ENCODE results near the gene DUOXA2. TPM values are rescaled to one million over a fixed set of nuclear protein-coding genes. Genes with fewer than 3 reads are reported as not detected.
A peak's percentile ranks its signal among the peaks of the same experiment; 100 is the strongest.

DUOXA2 gene
- total RNA-seq, 2 experiments from 2014 or later = not detected

DNA sequence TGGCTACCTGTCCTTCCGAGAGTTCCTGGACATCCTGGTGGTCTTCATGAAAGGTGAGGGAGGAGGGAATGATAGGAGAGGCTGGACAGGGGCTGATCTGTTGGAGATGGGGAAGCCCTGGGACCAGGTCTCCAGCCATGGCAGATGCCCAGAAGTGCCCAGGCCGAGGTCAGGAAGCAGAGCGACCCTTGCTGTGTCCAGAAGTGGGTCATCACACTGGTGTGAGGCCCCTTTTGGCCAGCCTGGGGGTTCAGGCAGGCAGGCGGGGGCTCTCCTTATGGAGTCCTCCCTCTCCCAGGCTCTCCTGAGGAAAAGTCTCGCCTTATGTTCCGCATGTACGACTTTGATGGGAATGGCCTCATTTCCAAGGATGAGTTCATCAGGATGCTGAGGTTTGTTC, 33.5 kb downstream of the DUOXA2 start:
- Mint-ChIP-seq H3K36me3 (no peaks in the 10 kb centered on the region), H3K4me3 (no peak overlapping the region), H3K27me3 (no peaks in the 10 kb centered on the region), H3K4me1 (no peaks in the 10 kb centered on the region), H3K9me3 (no peaks in the 10 kb centered on the region), H3K27ac (no peak overlapping the region)
- no peak for DNase-seq

DNA sequence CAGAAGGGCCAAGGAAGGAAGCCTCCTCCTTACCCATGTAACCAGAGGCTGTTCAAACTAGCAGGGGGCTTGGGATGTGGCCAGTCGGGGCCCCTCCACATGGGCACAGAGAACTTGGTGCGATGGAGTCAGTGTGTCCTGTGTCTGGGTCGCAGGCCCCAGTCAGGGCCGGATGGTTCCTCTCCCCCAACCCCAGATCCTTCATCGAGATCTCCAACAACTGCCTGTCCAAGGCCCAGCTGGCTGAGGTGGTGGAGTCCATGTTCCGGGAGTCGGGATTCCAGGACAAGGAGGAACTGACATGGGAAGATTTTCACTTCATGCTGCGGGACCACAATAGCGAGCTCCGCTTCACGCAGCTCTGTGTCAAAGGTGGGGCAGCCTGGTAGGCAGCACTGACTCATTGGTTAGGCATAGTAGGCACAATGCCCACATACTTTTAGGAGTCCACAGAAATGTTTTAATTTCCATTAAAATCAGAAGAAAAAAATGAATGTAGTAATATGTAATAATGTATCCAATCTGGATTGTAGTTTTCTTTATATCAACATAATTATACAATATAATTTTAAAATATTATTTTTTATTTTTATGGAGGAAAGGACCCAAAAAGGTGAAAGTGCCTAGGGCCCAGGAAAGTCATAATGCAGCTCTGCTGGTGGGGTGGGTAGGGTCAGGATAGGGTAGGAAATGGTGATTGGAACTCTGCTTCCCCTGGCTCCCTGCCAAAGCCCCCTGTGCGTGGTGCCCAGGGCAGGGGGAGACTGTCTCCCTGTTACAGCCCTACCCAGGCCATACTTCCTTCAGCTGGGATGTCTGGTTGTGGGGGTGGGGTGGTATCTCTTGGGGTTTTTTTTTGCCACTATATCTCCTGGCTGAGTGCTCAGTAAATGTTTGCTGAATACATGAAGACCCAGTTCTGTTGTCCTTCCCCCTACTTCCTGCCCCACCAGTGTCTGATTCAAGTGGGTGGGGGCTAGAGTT, 34.2 kb downstream of the DUOXA2 start:
- Mint-ChIP-seq H3K9me3 (no peaks in the 10 kb centered on the region), H3K4me1 (no peaks in the 10 kb centered on the region), H3K36me3 (no peaks in the 10 kb centered on the region), H3K4me3 (no peak overlapping the region), H3K27me3 (no peaks in the 10 kb centered on the region), H3K27ac (no peak overlapping the region)
- no peak for DNase-seq

DNA sequence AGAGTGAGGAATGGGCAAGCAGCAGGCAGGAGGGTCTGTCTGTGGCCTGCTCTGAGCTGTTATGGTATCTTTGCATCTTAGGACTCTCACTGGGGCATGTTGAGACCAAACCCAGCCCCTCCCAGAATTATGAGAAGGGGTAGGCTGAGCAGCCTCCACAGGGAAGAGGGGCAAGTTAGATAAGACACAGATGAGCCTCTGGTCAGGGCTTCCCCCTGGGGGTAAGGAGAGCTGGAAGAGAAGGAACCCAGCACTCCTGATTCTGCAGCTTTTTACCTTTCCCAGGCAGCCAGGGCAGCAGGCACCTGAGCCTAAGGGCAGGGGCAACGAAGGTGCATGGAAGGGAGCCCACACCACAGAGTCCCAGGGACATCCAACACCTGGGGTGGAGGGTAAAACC, 34.9 kb downstream of the DUOXA2 start:
- no peak for DNase-seq
- Mint-ChIP-seq H3K27me3 (no peaks in the 10 kb centered on the region), H3K9me3 (no peaks in the 10 kb centered on the region), H3K27ac (no peak overlapping the region), H3K4me1 (no peaks in the 10 kb centered on the region), H3K36me3 (no peaks in the 10 kb centered on the region), H3K4me3 (no peak overlapping the region)

DNA sequence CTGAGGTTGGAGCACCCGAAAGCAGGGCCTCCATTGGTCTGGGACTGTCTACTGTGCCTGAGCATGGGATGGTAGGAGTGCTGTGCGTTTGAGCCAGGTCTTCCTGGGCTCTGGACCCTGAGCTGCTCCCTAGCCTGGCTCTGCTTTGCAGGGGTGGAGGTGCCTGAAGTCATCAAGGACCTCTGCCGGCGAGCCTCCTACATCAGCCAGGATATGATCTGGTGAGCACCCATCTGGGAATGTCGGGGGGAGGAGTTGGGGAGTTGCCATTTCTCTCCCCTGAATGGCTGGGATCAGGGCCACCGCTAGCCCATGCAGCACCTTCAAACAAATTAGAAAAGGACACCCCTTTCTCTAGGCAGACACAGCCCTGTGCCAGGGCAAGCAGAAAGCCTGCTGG, 36.4 kb downstream of the DUOXA2 start:
- Mint-ChIP-seq H3K4me1 (no peaks in the 10 kb centered on the region), H3K36me3 (no peaks in the 10 kb centered on the region), H3K27me3 (no peaks in the 10 kb centered on the region), H3K27ac (no peak overlapping the region), H3K9me3 (no peaks in the 10 kb centered on the region), H3K4me3 (no peak overlapping the region)
- DNase-seq = no peak

DNA sequence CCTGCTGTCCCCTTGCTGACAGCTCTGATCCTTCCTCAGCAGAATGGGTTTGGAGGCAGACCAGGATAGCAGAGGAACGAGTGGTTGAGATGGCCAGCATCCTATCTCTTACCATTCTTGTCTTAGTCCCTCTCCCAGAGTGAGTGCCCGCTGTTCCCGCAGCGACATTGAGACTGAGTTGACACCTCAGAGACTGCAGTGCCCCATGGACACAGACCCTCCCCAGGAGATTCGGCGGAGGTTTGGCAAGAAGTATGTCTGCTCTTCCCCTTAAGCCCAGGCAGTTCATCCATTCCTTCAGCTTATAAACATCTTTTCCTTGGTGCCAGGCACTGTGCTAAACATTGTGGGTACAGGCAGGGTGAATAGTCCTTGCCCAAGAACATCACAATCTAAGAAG, 36.9 kb downstream of the DUOXA2 start:
- Mint-ChIP-seq H3K9me3 (no peaks in the 10 kb centered on the region), H3K27ac (no peak overlapping the region), H3K27me3 (no peaks in the 10 kb centered on the region), H3K36me3 (no peaks in the 10 kb centered on the region), H3K4me1 (no peaks in the 10 kb centered on the region), H3K4me3 (no peak overlapping the region)
- no peak for DNase-seq

DNA sequence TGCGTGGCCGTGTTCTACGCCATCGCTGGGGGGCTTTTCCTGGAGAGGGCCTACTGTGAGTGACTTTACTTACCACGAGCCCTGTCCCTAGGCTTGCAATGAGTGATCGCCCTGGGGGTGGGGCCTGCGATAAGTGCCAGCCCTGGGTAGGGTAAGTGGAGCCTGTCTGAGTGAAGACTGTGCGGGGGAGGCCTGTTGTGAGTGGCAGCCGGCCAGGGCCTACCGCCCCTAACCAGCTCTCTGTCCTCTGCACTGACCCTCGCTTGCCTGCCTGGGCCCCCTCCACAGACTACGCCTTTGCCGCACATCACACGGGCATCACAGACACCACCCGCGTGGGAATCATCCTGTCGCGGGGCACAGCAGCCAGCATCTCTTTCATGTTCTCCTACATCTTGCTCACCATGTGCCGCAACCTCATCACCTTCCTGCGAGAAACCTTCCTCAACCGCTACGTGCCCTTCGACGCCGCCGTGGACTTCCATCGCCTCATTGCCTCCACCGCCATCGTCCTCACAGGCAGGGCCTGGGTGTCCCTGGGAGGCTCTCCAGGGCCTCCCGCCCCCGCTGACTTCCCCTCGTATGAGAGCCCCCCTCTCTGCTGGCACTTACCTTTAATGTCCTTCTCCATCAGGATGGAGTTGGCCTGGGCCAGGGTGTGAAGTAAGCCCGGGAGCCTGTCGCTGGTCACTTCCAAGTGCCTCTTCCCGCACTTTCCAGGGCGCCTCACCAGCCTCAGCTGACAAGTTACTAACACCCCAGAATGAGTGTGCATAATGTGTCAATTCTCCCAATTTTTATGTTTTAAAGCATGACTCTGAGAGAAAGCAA, 38.1 kb downstream of the DUOXA2 start:
- Mint-ChIP-seq H3K9me3 (no peaks in the 10 kb centered on the region), H3K27ac (no peak overlapping the region), H3K4me1 (peaks cover 1% of the 10 kb centered on the region), H3K36me3 (no peaks in the 10 kb centered on the region), H3K4me3 (no peak overlapping the region), H3K27me3 (no peaks in the 10 kb centered on the region)
- DNase-seq = no peak

DNA sequence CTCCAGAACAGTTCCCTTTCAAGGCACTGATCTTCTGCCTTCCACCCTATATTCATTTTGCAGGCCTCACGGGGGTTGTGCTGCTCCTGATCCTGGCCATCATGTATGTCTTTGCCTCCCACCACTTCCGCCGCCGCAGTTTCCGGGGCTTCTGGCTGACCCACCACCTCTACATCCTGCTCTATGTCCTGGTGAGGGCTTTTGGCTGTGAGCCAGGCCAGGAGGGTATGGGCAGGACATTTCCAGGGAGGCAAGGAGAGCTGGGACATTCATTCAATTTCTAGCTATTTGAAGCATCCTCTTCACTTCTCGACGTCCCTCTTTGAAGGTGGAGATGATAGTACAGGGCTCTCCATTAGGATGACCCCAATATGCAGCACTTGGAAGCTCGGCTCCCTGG, 41.6 kb downstream of the DUOXA2 start:
- Mint-ChIP-seq H3K27ac (no peak overlapping the region), H3K4me3 (no peak overlapping the region), H3K9me3 (no peaks in the 10 kb centered on the region), H3K4me1 (peaks cover 5% of the 10 kb centered on the region), H3K36me3 (no peaks in the 10 kb centered on the region), H3K27me3 (no peaks in the 10 kb centered on the region)
- DNase-seq = no peak

DNA sequence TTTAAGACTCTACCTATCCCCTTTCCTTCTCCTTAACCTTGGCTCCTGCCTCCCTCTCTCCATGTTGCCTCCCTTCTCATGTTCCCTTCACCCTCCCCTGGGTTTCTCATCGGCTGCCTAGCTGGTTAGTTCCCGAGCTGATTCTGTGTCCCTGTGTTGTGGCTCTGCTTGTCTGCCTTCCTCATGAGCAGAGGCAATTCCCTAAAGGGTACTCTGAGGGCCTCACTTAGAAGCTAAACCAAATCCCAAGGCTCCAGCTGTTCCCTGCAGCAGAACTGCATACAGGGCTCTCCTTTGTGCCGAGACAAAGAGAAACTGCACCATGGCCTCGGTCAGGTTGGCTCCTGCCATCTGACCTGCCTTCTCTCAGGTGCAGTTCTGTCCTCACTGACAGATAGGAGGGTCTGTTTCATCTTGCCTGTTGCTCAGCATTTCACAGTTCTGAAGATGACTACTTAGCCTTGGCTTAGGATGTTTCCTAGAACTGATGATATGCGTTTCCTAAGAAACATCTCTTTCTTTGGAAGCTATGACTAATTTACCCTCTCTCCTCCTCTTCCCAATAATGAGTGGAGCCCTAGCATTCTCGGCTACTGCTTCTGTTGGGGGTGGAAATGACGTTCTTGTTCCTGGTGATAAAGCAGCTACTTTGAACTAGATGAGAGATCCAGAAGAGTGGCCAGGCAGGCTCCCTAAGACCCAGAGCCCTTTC, 42.8 kb downstream of the DUOXA2 start:
- DNase-seq = no peak
- Mint-ChIP-seq H3K9me3 (no peaks in the 10 kb centered on the region), H3K36me3 (no peaks in the 10 kb centered on the region), H3K27ac (no peak overlapping the region), H3K27me3 (no peaks in the 10 kb centered on the region), H3K4me1 (peaks cover 5% of the 10 kb centered on the region), H3K4me3 (no peak overlapping the region)

DNA sequence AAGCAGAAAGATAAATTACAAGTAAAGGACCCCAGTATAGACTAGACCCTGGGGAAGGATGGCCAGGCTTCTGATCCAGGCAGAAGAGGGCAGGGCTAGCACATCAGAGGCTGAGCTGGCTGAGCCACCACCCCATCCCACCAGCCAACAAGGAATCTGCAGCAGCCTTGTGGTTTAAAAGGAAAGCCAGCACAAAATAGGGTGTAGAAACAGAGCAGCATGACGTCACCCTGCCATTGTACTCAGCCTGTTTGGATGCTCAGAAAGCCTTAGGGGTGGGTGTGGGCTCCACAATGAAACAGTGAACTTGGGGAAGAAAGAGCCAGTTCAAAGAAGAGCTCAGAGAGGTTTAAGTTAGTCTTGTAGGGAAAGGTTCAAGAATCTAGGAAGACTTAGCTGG, 43.8 kb downstream of the DUOXA2 start:
- no peak for DNase-seq
- Mint-ChIP-seq H3K4me1 (peaks cover 5% of the 10 kb centered on the region), H3K27me3 (no peaks in the 10 kb centered on the region), H3K4me3 (no peak overlapping the region), H3K27ac (no peak overlapping the region), H3K9me3 (no peaks in the 10 kb centered on the region), H3K36me3 (no peaks in the 10 kb centered on the region)

DNA sequence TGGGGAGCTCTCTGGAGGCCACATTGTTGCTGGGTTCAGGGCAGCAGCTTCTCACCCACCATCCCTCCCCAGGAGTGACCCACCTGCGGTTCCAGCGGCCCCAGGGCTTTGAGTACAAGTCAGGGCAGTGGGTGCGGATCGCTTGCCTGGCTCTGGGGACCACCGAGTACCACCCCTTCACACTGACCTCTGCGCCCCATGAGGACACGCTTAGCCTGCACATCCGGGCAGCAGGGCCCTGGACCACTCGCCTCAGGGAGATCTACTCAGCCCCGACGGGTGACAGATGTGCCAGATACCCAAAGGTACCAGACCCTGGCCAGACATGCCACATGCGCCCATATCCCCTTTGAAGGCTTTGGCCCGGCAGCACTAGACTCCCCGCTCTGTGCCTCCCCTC, 47.5 kb downstream of the DUOXA2 start:
- H3K36me3 Mint-ChIP-seq = no peaks in the 10 kb centered on the region
- H3K27me3 Mint-ChIP-seq = no peaks in the 10 kb centered on the region
- no peak overlapping the region for H3K4me3 Mint-ChIP-seq
- no peaks in the 10 kb centered on the region for H3K9me3 Mint-ChIP-seq
- H3K4me1 Mint-ChIP-seq = peaks cover 10% of the 10 kb centered on the region
- no peak for DNase-seq
- no peak overlapping the region for H3K27ac Mint-ChIP-seq

DNA sequence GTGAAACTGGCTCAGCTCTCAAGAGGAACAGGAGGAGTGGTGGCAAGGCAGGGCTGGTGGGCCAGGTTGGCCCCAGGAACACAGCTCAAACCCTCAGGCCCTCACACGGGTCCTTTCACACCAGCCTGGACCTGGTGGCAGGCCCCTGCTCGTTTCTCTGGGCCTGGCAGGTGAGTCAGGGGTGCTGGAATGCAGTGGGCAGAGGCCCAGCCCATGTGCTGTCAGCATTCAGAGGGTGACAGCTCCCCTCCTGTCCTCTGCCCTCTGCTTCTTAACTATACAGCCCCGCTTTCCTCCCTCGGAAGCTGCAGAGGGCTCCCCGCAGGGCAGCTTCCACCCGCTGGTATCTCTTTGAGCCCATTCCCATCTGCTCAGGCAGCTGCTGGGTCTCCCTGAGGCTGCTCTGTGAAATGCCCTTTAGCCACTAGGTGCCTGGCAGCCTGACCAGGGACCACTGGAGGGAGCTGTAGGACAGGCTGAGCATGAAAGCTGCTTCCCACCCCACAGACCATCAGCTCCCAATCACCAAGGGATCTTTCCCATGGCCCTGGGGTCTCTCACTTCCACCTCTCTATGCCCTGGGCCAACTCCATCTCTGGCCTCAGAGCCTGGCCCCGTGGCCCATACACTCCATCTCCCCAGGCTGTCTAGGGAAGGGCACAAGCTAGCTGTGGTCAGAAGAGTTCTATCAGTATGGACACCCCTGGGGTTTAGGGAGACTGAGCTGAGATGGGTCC, 48.8 kb downstream of the DUOXA2 start:
- no peaks in the 10 kb centered on the region for H3K9me3 Mint-ChIP-seq
- DNase-seq = peak; percentile 60
- H3K27me3 Mint-ChIP-seq = no peaks in the 10 kb centered on the region
- no peaks in the 10 kb centered on the region for H3K36me3 Mint-ChIP-seq
- no peak overlapping the region for H3K27ac Mint-ChIP-seq
- no peak overlapping the region for H3K4me3 Mint-ChIP-seq
- H3K4me1 Mint-ChIP-seq = peaks cover 13% of the 10 kb centered on the region

DNA sequence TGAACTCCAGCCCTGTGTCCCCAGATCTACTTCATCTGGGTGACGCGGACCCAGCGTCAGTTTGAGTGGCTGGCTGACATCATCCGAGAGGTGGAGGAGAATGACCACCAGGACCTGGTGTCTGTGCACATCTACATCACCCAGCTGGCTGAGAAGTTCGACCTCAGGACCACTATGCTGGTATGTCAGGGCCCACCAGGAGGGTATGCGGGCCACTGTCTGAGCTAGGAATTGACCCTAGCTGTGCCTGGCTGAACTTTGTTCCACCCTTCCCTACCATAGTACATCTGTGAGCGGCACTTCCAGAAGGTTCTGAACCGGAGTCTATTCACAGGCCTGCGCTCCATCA, 49.4 kb downstream of the DUOXA2 start:
- Mint-ChIP-seq H3K27me3 (no peaks in the 10 kb centered on the region), H3K36me3 (no peaks in the 10 kb centered on the region), H3K27ac (no peak overlapping the region), H3K9me3 (no peaks in the 10 kb centered on the region), H3K4me3 (no peak overlapping the region), H3K4me1 (peaks cover 11% of the 10 kb centered on the region)
- no peak for DNase-seq

DNA sequence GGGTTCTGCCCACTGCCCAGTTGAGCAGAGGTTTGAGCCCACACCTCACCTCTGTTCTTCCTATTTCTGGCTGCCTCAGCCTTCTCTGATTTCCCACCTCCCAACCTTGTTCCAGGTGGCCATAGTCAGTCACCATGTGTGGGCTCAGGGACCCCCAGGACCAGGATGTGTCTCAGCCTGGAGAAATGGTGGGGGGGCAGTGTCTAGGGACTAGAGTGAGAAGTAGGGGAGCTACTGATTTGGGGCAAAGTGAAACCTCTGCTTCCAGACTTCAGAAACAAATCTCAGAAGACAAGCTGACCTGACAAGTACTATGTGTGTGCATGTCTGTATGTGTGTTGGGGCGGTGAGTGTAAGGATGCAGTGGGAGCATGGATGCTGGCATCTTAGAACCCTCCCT, 50.8 kb downstream of the DUOXA2 start:
- no peak overlapping the region for H3K4me3 Mint-ChIP-seq
- peaks cover 11% of the 10 kb centered on the region for H3K4me1 Mint-ChIP-seq
- no peaks in the 10 kb centered on the region for H3K27me3 Mint-ChIP-seq
- no peak for DNase-seq
- no peak overlapping the region for H3K27ac Mint-ChIP-seq
- H3K9me3 Mint-ChIP-seq = no peaks in the 10 kb centered on the region
- no peaks in the 10 kb centered on the region for H3K36me3 Mint-ChIP-seq

DNA sequence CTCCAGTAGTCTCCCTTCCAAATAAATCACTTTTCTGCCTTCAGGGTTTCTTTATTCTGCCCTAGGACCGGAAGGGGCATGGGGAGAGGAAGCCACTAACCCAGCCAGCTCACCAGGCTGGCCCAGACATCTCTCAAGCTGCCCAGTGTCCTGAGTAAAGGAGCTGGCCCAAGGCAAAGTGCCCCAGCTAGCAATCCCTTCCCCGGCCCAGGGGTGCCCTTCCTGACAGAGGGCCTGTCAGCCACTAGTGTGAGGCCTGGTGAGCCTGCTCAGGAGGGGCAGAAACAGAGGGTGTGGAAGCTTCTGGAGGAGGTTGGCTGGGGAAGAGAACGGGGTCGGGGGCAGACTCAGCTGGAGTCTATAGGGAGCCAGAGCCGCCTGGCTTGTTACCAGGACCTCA, 51.4 kb downstream of the DUOXA2 start:
- Mint-ChIP-seq H3K4me1 (peaks cover 11% of the 10 kb centered on the region), H3K4me3 (peak overlapping the region; percentile 69), H3K27ac (no peak overlapping the region), H3K27me3 (no peaks in the 10 kb centered on the region), H3K36me3 (no peaks in the 10 kb centered on the region), H3K9me3 (no peaks in the 10 kb centered on the region)
- DNase-seq = no peak

All from activated naive CD8-positive, alpha-beta T cell treated with anti-CD3 and anti-CD28 coated beads for 36 hours (primary cell).